Stimulated activated CD8-positive, alpha-beta memory T cell treated with anti-CD3 and anti-CD28 coated beads, Interleukin-7, amount 100 ng/mL, for 1 hour (primary cell): ENCODE results near the gene SQOR.

Experiments used
- DNase-seq, 2 donors: peaks; one replicate each; pipeline ENCODE4 v3.0.0-alpha.2; 2020; ENCODE audit warnings: low read depth in 2 of 2

Gene SQOR

GRCh38 chr15:45660231-45660979 lies 25.6 kb downstream of the SQOR start:
- no peak for DNase-seq

- no peak for DNase-seq
These were observed 27.5 kb downstream of the SQOR start for GRCh38 chr15:45662375-45662774.

- no peak for DNase-seq
These were observed 29.6 kb downstream of the SQOR start for GRCh38 chr15:45664451-45664850.

- no peak for DNase-seq
These were observed 30.4 kb downstream of the SQOR start for GRCh38 chr15:45665261-45665660.

- no peak for DNase-seq
These were observed 31.5 kb downstream of the SQOR start for GRCh38 chr15:45666119-45666875.

GRCh38 chr15:45667002-45667401 lies 32.2 kb downstream of the SQOR start:
- DNase-seq: no peak

GRCh38 chr15:45668386-45668785 lies 33.6 kb downstream of the SQOR start:
- no peak for DNase-seq

GRCh38 chr15:45669422-45669821 lies 34.6 kb downstream of the SQOR start:
- no peak for DNase-seq

GRCh38 chr15:45670091-45670490 lies 35.3 kb downstream of the SQOR start:
- DNase-seq: no peak

GRCh38 chr15:45670511-45670910 lies 35.7 kb downstream of the SQOR start:
- DNase-seq: no peak

- no peak for DNase-seq
These were observed 39.8 kb downstream of the SQOR start for GRCh38 chr15:45674677-45675076.

- no peak for DNase-seq
These were observed 43.0 kb downstream of the SQOR start for GRCh38 chr15:45677797-45678196.

GRCh38 chr15:45678459-45679178 lies 43.8 kb downstream of the SQOR start:
- no peak for DNase-seq

- DNase-seq: no peak
These were observed 49.7 kb downstream of the SQOR start for GRCh38 chr15:45684533-45684932.

- DNase-seq: no peak
These were observed 54.8 kb downstream of the SQOR start for GRCh38 chr15:45689616-45690015.

GRCh38 chr15:45690581-45691260 lies 55.9 kb downstream of the SQOR start:
- no peak for DNase-seq

- no peak for DNase-seq
These were observed 66.3 kb downstream of the SQOR start for GRCh38 chr15:45701108-45701507.

- DNase-seq: no peak
These were observed 67.2 kb downstream of the SQOR start for GRCh38 chr15:45702041-45702440.

GRCh38 chr15:45703670-45704328 lies 69.0 kb downstream of the SQOR start:
- no peak for DNase-seq

- DNase-seq: no peak
These were observed 69.8 kb downstream of the SQOR start for GRCh38 chr15:45704329-45705249.
